Ectodermal cell (in vitro differentiated cells): ENCODE data around the gene CAMK2G. TPM values are rescaled to one million over a fixed set of nuclear protein-coding genes. Genes with fewer than 3 reads are reported as not detected.
"Not testable (repeated sequence)": the region's sequence is repeated elsewhere in the genome, so short reads cannot be mapped to it uniquely, and the experiment has no call there.

Experiments
- H3K27ac ChIP-seq: 2 replicates; pipeline ENCODE4 v1.7.0; 2013; ENCODE audit warnings: mild to moderate bottlenecking, low read depth, low read length; ENCODE audit not compliant: insufficient read depth, poor library complexity, severe bottlenecking
- H3K27me3 ChIP-seq: 2 replicates; pipeline ENCODE4 v1.7.0; 2013; ENCODE audit warnings: mild to moderate bottlenecking, low read length; ENCODE audit not compliant: insufficient read depth, control insufficient read depth, poor library complexity, severe bottlenecking
- H3K36me3 ChIP-seq: one replicate; pipeline ENCODE4 v1.7.0; 2013; ENCODE audit warnings: low read length; ENCODE audit not compliant: control insufficient read depth, insufficient read depth
- H3K4me1 ChIP-seq: one replicate; pipeline ENCODE4 v1.7.0; 2013; ENCODE audit warnings: low read length; ENCODE audit not compliant: control insufficient read depth, insufficient read depth
- H3K4me3 ChIP-seq: 2 replicates; pipeline ENCODE4 v1.7.0; 2013; ENCODE audit warnings: low read depth, low read length, control low read depth; ENCODE audit not compliant: insufficient read depth
- H3K9me3 ChIP-seq: 2 replicates; pipeline ENCODE4 v1.7.0; 2013; ENCODE audit warnings: mild to moderate bottlenecking, low read length, moderate library complexity; ENCODE audit not compliant: control insufficient read depth
- WGBS, 2 experiments: methylation state at CpG; one replicate each; pipeline ENCODE4 v1.1.7; 2013; ENCODE audit warnings: missing lambda C conversion rate in 2 of 2; 5-methylcytosine and 5-hydroxymethylcytosine counted together
- polyA plus RNA-seq, 4 experiments: library from polyadenylated mRNA; stranded (reverse); fragments of 50-300 nt; gene quantifications; one replicate each; pipeline ENCODE4 v1.2.3, GENCODE V29; 2013

CAMK2G gene
- 35.7 TPM for polyA plus RNA-seq (2013, experiment 1 of 4)
- polyA plus RNA-seq (2013, experiment 2 of 4), result 40.0 TPM
- 29.1 TPM for polyA plus RNA-seq (2013, experiment 3 of 4)
- polyA plus RNA-seq (2013, experiment 4 of 4), result 35.4 TPM

GRCh38 chr10:73874267-73875138 is at the start of gene CAMK2G:
TSS of gene CAMK2G (minus strand) at chr10:73874555. CDS start at chr10:73874461, 94 bp downstream.
- Histone ChIP-seq H3K27ac (no peak within 1 kb of the TSS), H3K4me1 (peaks cover 9% of the 10 kb centered on the region), H3K27me3 (peaks cover 10% of the 10 kb centered on the region), H3K4me3 (peak within 1 kb of the TSS; percentile 64), H3K9me3 (no peaks in the 10 kb centered on the region), H3K36me3 (peaks cover 7% of the 10 kb centered on the region)
- WGBS, 2 experiments, result 3% methylated on average over 95 of the region's 95 CpGs

DNA sequence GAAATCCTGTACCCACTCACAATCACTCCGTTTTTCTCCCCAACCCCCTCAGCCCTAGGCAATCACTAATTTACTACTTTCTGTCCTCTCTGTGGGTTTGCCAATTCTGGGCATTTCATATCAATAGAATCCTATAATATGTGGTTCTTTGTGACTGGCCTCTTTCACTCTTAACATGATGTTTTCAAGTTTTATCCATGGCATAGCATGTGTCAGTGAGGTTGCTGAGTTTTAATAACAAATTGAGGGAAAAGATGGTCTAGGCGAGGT is 48.4 kb upstream of the CAMK2G start:
- H3K4me1 ChIP-seq, result peaks cover 15% of the 10 kb centered on the region
- no peaks in the 10 kb centered on the region for H3K9me3 ChIP-seq
- WGBS, 2 experiments, result 88 to 93% methylated on average over 1 of the region's 2 CpGs
- H3K27ac ChIP-seq, result no peak overlapping the region
- H3K27me3 ChIP-seq, result no peaks in the 10 kb centered on the region
- H3K36me3 ChIP-seq, result no peaks in the 10 kb centered on the region
- no peak overlapping the region for H3K4me3 ChIP-seq

GRCh38 chr10:73922007-73922863 is 47.9 kb upstream of the CAMK2G start:
- H3K27me3 ChIP-seq, result no peaks in the 10 kb centered on the region
- no peaks in the 10 kb centered on the region for H3K9me3 ChIP-seq
- 90 to 95% methylated on average over 6 of the region's 6 CpGs for WGBS, 2 experiments
- no peaks in the 10 kb centered on the region for H3K36me3 ChIP-seq
- peaks cover 15% of the 10 kb centered on the region for H3K4me1 ChIP-seq
- H3K4me3 ChIP-seq, result no peak overlapping the region
- no peak overlapping the region for H3K27ac ChIP-seq

DNA sequence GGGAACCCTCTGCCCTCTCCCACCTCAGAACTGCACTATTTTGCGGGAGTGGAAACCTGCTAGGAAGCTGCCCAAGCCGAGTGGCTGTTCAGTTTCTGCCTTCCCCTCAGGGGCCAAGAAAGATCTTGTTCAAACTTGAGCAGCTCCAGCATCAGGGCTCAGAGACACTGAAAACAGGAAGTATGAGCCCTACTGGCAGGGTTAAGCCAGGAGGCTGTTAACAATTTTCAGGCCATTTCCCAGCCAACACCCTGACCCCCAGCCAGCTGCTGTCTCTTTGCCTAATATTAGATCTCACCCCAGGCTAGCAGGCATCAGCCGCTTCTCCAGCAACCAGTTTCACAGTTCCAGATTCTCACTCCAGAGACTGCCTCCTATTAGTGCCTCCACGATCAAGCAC is 45.7 kb upstream of the CAMK2G start:
- no peak overlapping the region for H3K4me3 ChIP-seq
- no peaks in the 10 kb centered on the region for H3K27me3 ChIP-seq
- H3K36me3 ChIP-seq, result no peaks in the 10 kb centered on the region
- no peak overlapping the region for H3K27ac ChIP-seq
- peaks cover 15% of the 10 kb centered on the region for H3K4me1 ChIP-seq
- WGBS, 2 experiments, result 55 to 58% methylated on average over 4 of the region's 4 CpGs
- H3K9me3 ChIP-seq, result no peaks in the 10 kb centered on the region

DNA sequence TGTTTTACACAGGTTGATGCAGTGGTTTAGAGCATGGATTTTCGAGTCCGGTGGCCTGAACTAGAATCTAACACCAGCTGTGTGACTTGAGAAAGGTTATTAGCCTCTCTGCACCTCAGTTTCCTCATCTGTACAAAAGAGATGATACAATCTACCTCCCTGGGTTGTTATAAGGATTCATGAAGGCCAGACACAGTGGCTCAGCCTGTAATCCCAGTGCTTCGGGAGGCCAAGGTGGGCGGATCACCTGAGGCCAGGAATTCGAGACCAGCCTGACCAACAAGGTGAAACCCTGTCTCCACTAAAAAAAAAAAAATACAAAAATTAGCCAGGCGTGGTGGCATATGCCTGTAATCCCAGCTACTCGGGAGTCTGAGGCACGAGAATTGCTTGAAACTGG is 45.1 kb upstream of the CAMK2G start:
- 91 to 92% methylated on average over 8 of the region's 8 CpGs for WGBS, 2 experiments
- H3K27ac ChIP-seq, H3K27me3 ChIP-seq, H3K4me3 ChIP-seq, H3K9me3 ChIP-seq, H3K36me3 ChIP-seq: not testable (repeated sequence)
- H3K4me1 ChIP-seq, result peaks cover 11% of the 10 kb centered on the region

DNA sequence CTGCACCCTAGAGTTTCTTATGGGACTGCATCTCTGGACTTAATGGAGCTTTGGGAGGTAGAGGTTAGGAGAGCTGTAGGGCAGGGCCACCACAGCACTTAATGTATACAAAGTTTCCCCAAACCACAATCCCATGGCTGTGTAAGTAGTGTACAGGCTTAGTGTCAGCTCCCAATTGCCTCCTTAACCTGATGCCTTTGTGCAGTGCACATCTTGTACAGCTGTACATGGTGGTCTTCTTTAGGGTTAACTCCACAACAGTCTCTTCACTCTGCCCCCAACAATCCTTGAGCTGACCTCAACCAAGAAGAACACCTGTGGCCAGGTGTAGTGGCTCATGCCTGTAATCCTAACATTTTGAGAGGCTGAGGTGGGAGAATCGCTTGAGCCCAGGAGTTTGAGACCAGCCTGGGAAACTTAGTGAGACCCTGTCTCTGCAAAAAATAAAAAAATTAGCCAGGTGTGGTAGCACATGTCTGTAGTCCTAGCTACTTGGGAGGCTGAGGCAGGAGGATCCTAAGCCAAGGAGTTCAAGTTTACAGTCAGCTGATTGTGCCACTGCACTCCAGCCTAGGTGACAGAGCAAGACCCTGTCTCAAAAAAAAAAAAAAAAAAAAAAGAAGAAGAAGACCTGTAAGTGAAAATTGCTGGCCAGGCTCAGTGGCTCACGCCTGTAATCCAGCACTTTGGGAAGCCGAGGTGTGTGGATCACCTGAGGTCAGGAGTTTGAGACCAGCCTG is 43.4 kb upstream of the CAMK2G start:
- peaks cover 4% of the 10 kb centered on the region for H3K27me3 ChIP-seq
- peaks cover 6% of the 10 kb centered on the region for H3K4me1 ChIP-seq
- no peak overlapping the region for H3K4me3 ChIP-seq
- WGBS, 2 experiments, result 88 to 92% methylated on average over 3 of the region's 3 CpGs
- H3K36me3 ChIP-seq, result no peaks in the 10 kb centered on the region
- H3K27ac ChIP-seq, result no peak overlapping the region
- H3K9me3 ChIP-seq, result no peaks in the 10 kb centered on the region

GRCh38 chr10:73916761-73917470 is 42.6 kb upstream of the CAMK2G start:
- H3K27me3 ChIP-seq, result peaks cover 10% of the 10 kb centered on the region
- WGBS, 2 experiments, result 91 to 92% methylated on average over 5 of the region's 5 CpGs
- H3K4me1 ChIP-seq, result peaks cover 6% of the 10 kb centered on the region
- no peaks in the 10 kb centered on the region for H3K36me3 ChIP-seq
- H3K4me3 ChIP-seq, result no peak overlapping the region
- H3K27ac ChIP-seq, result no peak overlapping the region
- no peaks in the 10 kb centered on the region for H3K9me3 ChIP-seq

DNA sequence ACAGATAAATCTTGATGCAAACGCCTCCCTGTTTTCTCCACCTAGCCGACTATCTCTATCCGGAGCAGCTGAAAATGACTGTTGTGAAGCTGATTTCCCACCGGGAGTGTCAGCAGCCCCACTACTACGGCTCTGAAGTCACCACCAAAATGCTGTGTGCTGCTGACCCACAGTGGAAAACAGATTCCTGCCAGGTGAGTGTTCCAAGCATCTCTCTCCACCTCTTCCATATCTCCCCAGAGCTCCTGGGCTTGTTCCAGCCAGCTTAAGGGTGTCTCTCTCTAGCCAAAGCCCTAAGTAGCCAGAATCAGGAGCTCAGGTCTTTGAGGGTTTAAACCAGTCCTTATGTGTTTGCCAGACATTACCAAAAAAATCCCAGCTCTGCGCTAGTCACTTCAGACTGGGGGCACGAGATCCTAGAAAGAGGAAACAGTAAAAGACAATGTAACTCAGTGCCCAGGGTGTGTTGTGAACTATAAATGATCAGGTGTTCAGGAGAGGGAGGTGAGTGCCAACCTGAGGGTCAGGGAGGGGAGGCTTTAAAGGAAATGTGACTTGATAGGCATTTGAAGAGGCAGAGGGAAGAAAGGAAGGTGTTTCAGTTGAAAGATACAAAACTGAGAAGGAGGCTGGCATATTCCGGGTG is 41.0 kb upstream of the CAMK2G start:
- H3K36me3 ChIP-seq, result no peaks in the 10 kb centered on the region
- H3K9me3 ChIP-seq, result no peaks in the 10 kb centered on the region
- H3K27ac ChIP-seq, result no peak overlapping the region
- peaks cover 26% of the 10 kb centered on the region for H3K27me3 ChIP-seq
- H3K4me1 ChIP-seq, result peaks cover 6% of the 10 kb centered on the region
- no peak overlapping the region for H3K4me3 ChIP-seq
- WGBS, 2 experiments, result 92 to 93% methylated on average over 8 of the region's 8 CpGs

GRCh38 chr10:73914036-73914435 is 39.7 kb upstream of the CAMK2G start:
- Histone ChIP-seq H3K27me3 (peaks cover 38% of the 10 kb centered on the region), H3K36me3 (no peaks in the 10 kb centered on the region), H3K27ac (no peak overlapping the region), H3K9me3 (no peaks in the 10 kb centered on the region), H3K4me1 (peaks cover 10% of the 10 kb centered on the region), H3K4me3 (no peak overlapping the region)
- 62 to 63% methylated on average over 10 of the region's 10 CpGs for WGBS, 2 experiments
